Spleen (tissue), 11 donors: ENCODE results near the gene CLEC17A. TPM values are rescaled to one million over a fixed set of nuclear protein-coding genes. Genes with fewer than 3 reads are reported as not detected.

Source experiments
- DNase-seq: peaks from one replicate; pipeline ENCODE4 v3.0.0-alpha.2; 2020
- H3K27ac ChIP-seq, 8 donors: fragments of 200-600 bp; sonication (generic) in 7 of 8; 1 replicate in 4 of 8; 2 replicates in 4 of 8; pipeline versions ENCODE4 v1.5.0 to v1.8.0; 2016 to 2021; ENCODE audit warnings: inconsistent platforms in 4 of 8, mild to moderate bottlenecking in 4 of 8, moderate library complexity in 1 of 8
- H3K27me3 ChIP-seq, 7 donors: fragments of 200-600 bp; sonication (generic) in 6 of 7; replicated peaks in 1 of 7; 1 replicate in 4 of 7; 2 replicates in 3 of 7; pipeline versions ENCODE4 v1.5.0 to v1.8.0; 2016 to 2021; ENCODE audit warnings: inconsistent platforms in 3 of 7, mild to moderate bottlenecking in 1 of 7
- H3K36me3 ChIP-seq, 6 donors: fragments of 200-600 bp; sonication (generic) in 5 of 6; 1 replicate in 4 of 6; 2 replicates in 2 of 6; pipeline versions ENCODE4 v1.5.0 to v1.8.0; 2016 to 2021; ENCODE audit warnings: inconsistent platforms in 2 of 6
- H3K4me1 ChIP-seq, 6 donors: fragments of 200-600 bp; sonication (generic) in 5 of 6; 1 replicate in 3 of 6; 2 replicates in 3 of 6; pipeline versions ENCODE4 v1.5.0 to v1.8.0; 2016 to 2021; ENCODE audit warnings: inconsistent platforms in 3 of 6
- H3K4me3 ChIP-seq, 8 donors: fragments of 200-600 bp; sonication (generic) in 7 of 8; 1 replicate in 4 of 8; 2 replicates in 4 of 8; pipeline versions ENCODE4 v1.5.0 to v1.8.0; 2016 to 2021; ENCODE audit warnings: inconsistent platforms in 4 of 8, mild to moderate bottlenecking in 4 of 8, moderate library complexity in 2 of 8
- H3K9me3 ChIP-seq, 8 donors: fragments of 200-600 bp; sonication (generic) in 7 of 8; 1 replicate in 4 of 8; 2 replicates in 4 of 8; pipeline versions ENCODE4 v1.5.0 to v1.8.0; 2016 to 2021; ENCODE audit warnings: inconsistent platforms in 4 of 8
- CTCF ChIP-seq, 11 experiments: fragments of 200-600 bp in 7 of 11; fragments of 450-650 bp in 4 of 11; sonication (generic) in 4 of 11; IDR thresholded peaks in 8 of 11; conservative IDR thresholded peaks in 3 of 11; 1 replicate in 7 of 11; 2 replicates in 4 of 11; pipeline versions ENCODE4 v1.4.0 to v1.8.0; 2016 to 2021; ENCODE audit warnings: antibody characterized with exemption in 11 of 11, inconsistent platforms in 4 of 11, mild to moderate bottlenecking in 1 of 11
- POLR2A ChIP-seq, 3 donors: fragments of 450-650 bp; IDR thresholded peaks; one replicate each; pipeline ENCODE4 v1.5.1; 2017; ENCODE audit warnings: antibody characterized with exemption in 3 of 3, mild to moderate bottlenecking in 1 of 3
- POLR2AphosphoS5 ChIP-seq, 3 donors: sonication (generic); formaldehyde crosslinking; IDR thresholded peaks; one replicate each; pipeline ENCODE4 v1.5.1; 2017; ENCODE audit warnings: antibody characterized with exemption in 3 of 3
- WGBS, 5 donors: extraction: QIAGEN DNeasy Blood & Tissue Kit in 3 of 5; methylation state at CpG; one replicate each; pipeline versions ENCODE4 v1.1.5 to v1.1.7; 2013 to 2018; 5-methylcytosine and 5-hydroxymethylcytosine counted together
- intact Hi-C: fragments of 100-400 bp; cut with DNase I; formaldehyde crosslinking; loops from one replicate; pipeline ENCODE4 v1.15.0; 2023; ENCODE audit warnings: low total_unique reads
- polyA plus RNA-seq, 3 donors: library from polyadenylated mRNA; stranded (reverse); fragments of 200-250 nt; gene quantifications; one replicate each; pipeline ENCODE4 v1.2.1, GENCODE V29; 2013
- total RNA-seq, 7 donors: library from RNA; depleted of rRNA in 3 of 7; stranded (reverse); fragments of >200 nt in 3 of 7; fragmentation: NEBNext Ultra II Directional in 4 of 7; extraction: Animal tissue kit (Norgen Biotek cat#: 25700) in 4 of 7; gene quantifications; one replicate each; pipeline versions ENCODE4 v1.1.0 to v1.2.1, GENCODE V29; 2016 to 2021
- donor health status: healthy with polysubstance abuse.
- donor health status: DM: no; HTN: no; CAD: no; lungs with moderate emphysema.
- donor health status: DM: no; HTN: no; CAD: no.
- donor health status: Bipolar disorder and iron deficiency.
- donor health status: healthy.
- donor health status: DM: no; HTN: no; CAD: no.
- donor health status: DM: yes; HTN: yes; CAD: no.

CLEC17A gene
- total and polyA plus RNA-seq, 10 donors, result 17.9 to 47.6 (median 23.4) TPM

- WGBS, 5 donors, result 82 to 89% (median 85%) methylated on average over 13 to 21 of the region's 21 CpGs
- TF ChIP-seq CTCF (IDR thresholded peaks at IDR 0.05 in 8 of 11, conservative IDR thresholded peaks at IDR 0.05 in 3 of 11) (no peak), POLR2A (IDR thresholded peaks at IDR 0.05) (no peak)
- H3K9me3 ChIP-seq, result no peaks in the 10 kb centered on the region
- no peaks in the 10 kb centered on the region for H3K27me3 ChIP-seq
- intact Hi-C loops, result no loop called here
- H3K4me3 ChIP-seq, result no peak overlapping the region
- H3K27ac ChIP-seq, result no peak overlapping the region
- no peak for DNase-seq
- H3K36me3 ChIP-seq, result peaks cover 0 to 62% (median 4%) of the 10 kb centered on the region in 6 donors
- H3K4me1 ChIP-seq, result peaks cover 0 to 33% (median 1%) of the 10 kb centered on the region in 6 donors
These were observed 37.7 kb upstream of the CLEC17A start for GRCh38 chr19:14544977-14545715.

- TF ChIP-seq POLR2A (IDR thresholded peaks at IDR 0.05), result no peak
- no peak for TF ChIP-seq CTCF (IDR thresholded peaks at IDR 0.05 in 8 of 11, conservative IDR thresholded peaks at IDR 0.05 in 3 of 11)
- TF ChIP-seq POLR2AphosphoS5 (IDR thresholded peaks at IDR 0.05), result no peak
- no peak overlapping the region for H3K4me3 ChIP-seq
- peaks cover 0 to 59% (median 4%) of the 10 kb centered on the region in 6 donors for H3K36me3 ChIP-seq
- no peaks in the 10 kb centered on the region for H3K9me3 ChIP-seq
- no peak overlapping the region for H3K27ac ChIP-seq
- no peaks in the 10 kb centered on the region for H3K27me3 ChIP-seq
- WGBS, 5 donors, result 89 to 93% (median 90%) methylated on average over 6 to 9 of the region's 9 CpGs
- intact Hi-C loops, result no loop called here
- no peak for DNase-seq
- peaks cover 0 to 38% (median 7%) of the 10 kb centered on the region in 6 donors for H3K4me1 ChIP-seq
These were observed 37.2 kb upstream of the CLEC17A start for GRCh38 chr19:14545716-14546082.

DNA sequence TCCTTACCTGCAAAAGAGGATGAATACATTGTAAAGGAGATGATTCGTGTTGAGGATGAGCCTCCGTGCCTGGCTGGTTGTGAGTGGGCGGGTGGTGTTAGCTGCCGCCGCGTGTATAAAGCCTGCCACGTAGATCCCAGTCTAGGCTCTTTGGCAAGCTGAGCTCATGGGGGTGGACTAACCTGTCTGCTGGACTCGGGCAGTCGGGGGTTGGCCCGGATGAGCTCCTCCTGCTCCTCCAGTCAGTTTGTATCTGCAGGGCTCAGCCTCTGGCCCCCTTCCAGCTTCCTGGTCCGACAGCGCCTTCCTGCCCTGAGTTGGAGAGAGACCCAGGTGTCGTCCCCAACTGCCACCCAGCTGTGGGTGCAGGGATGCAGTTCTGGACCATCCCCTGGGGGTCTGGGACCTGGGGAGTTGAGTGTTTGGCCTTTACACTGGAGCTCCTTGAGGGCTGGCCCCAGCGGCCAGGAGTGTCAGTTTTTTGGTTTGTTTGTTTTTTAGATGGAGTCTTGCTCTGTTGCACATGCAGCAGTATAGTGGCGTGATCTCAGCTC lies 32.6 kb upstream of the CLEC17A start:
- peak overlapping the region in 2 of 8 donors; percentile 68 to 79 for H3K27ac ChIP-seq
- 46 to 58% (median 52%) methylated on average over 15 of the region's 15 CpGs for WGBS, 5 donors
- no peak for TF ChIP-seq POLR2AphosphoS5 (IDR thresholded peaks at IDR 0.05)
- TF ChIP-seq POLR2A (IDR thresholded peaks at IDR 0.05), result no peak
- no peak for TF ChIP-seq CTCF (IDR thresholded peaks at IDR 0.05 in 8 of 11, conservative IDR thresholded peaks at IDR 0.05 in 3 of 11)
- peaks cover 0 to 57% (median 3%) of the 10 kb centered on the region in 6 donors for H3K36me3 ChIP-seq
- no peaks in the 10 kb centered on the region for H3K9me3 ChIP-seq
- DNase-seq, result no peak
- peaks cover 7 to 56% (median 25%) of the 10 kb centered on the region in 6 donors for H3K4me1 ChIP-seq
- intact Hi-C loops, result no loop called here
- H3K27me3 ChIP-seq, result no peaks in the 10 kb centered on the region
- H3K4me3 ChIP-seq, result no peak overlapping the region
